OCI-LY3 (cell line): ENCODE data around the gene ERC1.

ENCODE experiments used
- EZH2phosphoT487 ChIP-seq: fragments of 200-600 bp; shearing (Covaris generic); IDR thresholded peaks from 2 replicates; pipeline ENCODE4 v1.6.1; 2018; ENCODE audit warnings: antibody characterized with exemption, mixed run types, low read depth
- TF ChIP-seq, protein P1 (sequence below): fragments of 200-600, 300-600 bp; sonication (generic); IDR thresholded peaks from 2 replicates; pipeline ENCODE4 v1.5.1; 2014; ENCODE audit warnings: antibody characterized with exemption, low read length, low read depth

DNA sequence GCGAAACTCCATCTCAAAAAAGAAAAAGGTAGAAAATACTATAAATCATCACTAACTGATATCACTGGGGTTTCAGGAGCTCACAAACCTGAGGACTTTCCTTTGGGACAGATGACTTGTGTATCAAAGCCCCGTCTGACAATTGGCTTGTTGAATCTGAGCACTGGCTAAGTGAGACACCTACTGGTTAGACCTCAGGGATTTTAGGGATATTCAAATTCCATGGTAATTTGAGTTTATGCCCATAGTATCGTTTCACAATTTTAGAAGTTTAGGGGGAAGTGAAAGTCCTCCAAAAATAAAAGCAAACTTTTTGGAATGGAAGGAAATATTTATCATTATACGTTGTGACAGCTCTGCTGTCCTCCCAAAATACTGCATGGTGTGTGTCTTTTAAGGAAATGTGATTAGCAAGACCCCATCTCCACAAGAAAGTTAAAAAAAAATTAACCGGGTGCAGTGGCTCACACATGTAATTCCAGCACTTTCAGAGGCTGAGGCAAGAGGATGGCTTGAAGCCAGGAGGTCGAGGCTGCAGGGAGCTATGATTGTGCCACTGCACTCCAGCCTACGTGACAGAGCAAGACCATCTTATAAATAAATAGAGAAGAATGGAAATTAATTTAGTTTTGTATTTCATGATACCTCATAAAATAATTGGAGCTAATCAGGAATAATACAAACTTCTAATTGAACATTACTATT lies 554.1 kb downstream of the ERC1 start:
- TF ChIP-seq, protein P1, sequence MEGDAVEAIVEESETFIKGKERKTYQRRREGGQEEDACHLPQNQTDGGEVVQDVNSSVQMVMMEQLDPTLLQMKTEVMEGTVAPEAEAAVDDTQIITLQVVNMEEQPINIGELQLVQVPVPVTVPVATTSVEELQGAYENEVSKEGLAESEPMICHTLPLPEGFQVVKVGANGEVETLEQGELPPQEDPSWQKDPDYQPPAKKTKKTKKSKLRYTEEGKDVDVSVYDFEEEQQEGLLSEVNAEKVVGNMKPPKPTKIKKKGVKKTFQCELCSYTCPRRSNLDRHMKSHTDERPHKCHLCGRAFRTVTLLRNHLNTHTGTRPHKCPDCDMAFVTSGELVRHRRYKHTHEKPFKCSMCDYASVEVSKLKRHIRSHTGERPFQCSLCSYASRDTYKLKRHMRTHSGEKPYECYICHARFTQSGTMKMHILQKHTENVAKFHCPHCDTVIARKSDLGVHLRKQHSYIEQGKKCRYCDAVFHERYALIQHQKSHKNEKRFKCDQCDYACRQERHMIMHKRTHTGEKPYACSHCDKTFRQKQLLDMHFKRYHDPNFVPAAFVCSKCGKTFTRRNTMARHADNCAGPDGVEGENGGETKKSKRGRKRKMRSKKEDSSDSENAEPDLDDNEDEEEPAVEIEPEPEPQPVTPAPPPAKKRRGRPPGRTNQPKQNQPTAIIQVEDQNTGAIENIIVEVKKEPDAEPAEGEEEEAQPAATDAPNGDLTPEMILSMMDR, result peak; percentile 48
- TF ChIP-seq EZH2phosphoT487, result no peak
